Measurements from ENCODE around the gene HEBP1. TPM values are rescaled to one million over a fixed set of nuclear protein-coding genes. Genes with fewer than 3 reads are reported as not detected.

Gene HEBP1
- total and polyA plus RNA-seq, 2 donors from 2014 or later: 66.8 to 142 TPM

GRCh38 chr12:12965836-12966235 is 34.2 kb downstream of the HEBP1 start:
- Histone ChIP-seq H3K36me3 (ENCODE audit: control insufficient read depth in 2 of 3, insufficient read depth in 3 of 3, low read length in 3 of 3) (peaks cover 0 to 10% (median 0%) of the 10 kb centered on the region in 3 donors), H3K4me1 (ENCODE audit: control insufficient read depth in 2 of 3, insufficient read depth in 2 of 3, low read depth in 1 of 3, low read length in 3 of 3) (no peaks in the 10 kb centered on the region), H3K4me3 (ENCODE audit: low read length in 3 of 3) (no peak overlapping the region), H3K9ac (ENCODE audit: low read length in 3 of 3) (no peak overlapping the region), H3K9me3 (ENCODE audit: control insufficient read depth in 2 of 3, insufficient read depth in 1 of 3, low read length in 3 of 3) (no peaks in the 10 kb centered on the region), H3K27ac (ENCODE audit: low read depth in 2 of 2, low read length in 2 of 2) (no peak overlapping the region), H3K27me3 (ENCODE audit: control insufficient read depth, insufficient read depth, low read length) (no peaks in the 10 kb centered on the region)
- intact Hi-C loops (cut with DNase I): no loop called here
- TF ChIP-seq CTCF (IDR thresholded peaks at IDR 0.05; ENCODE audit: borderline replicate concordance, extremely low read depth, insufficient read depth): no peak
- DNase-seq: no peak
- FAIRE-seq: no peak

GRCh38 chr12:12964255-12964654 is 35.8 kb downstream of the HEBP1 start:
- H3K27me3 ChIP-seq (ENCODE audit: control insufficient read depth, insufficient read depth, low read length): no peaks in the 10 kb centered on the region
- no peak for FAIRE-seq

GRCh38 chr12:12960639-12961209 is 39.3 kb downstream of the HEBP1 start:
- no peak for DNase-seq
- no peaks in the 10 kb centered on the region for H3K36me3 ChIP-seq (ENCODE audit: control insufficient read depth in 2 of 3, insufficient read depth in 3 of 3, low read length in 3 of 3)
- no peaks in the 10 kb centered on the region for H3K27me3 ChIP-seq (ENCODE audit: control insufficient read depth, insufficient read depth, low read length)
- no peak overlapping the region for H3K4me3 ChIP-seq (ENCODE audit: low read length in 3 of 3)
- no peaks in the 10 kb centered on the region for H3K4me1 ChIP-seq (ENCODE audit: control insufficient read depth in 2 of 3, insufficient read depth in 2 of 3, low read depth in 1 of 3, low read length in 3 of 3)
- no peaks in the 10 kb centered on the region for H3K9me3 ChIP-seq (ENCODE audit: control insufficient read depth in 2 of 3, insufficient read depth in 1 of 3, low read length in 3 of 3)
- no peak overlapping the region for H3K27ac ChIP-seq (ENCODE audit: low read depth in 2 of 2, low read length in 2 of 2)
- intact Hi-C loops (cut with DNase I): no loop called here
- TF ChIP-seq CTCF (IDR thresholded peaks at IDR 0.05; ENCODE audit: borderline replicate concordance, extremely low read depth, insufficient read depth): no peak
- H3K9ac ChIP-seq (ENCODE audit: low read length in 3 of 3): no peak overlapping the region
- FAIRE-seq: no peak

More at GRCh38 chr12:12964255-12964654, 35.8 kb downstream of the HEBP1 start:
- Histone ChIP-seq H3K9me3 (ENCODE audit: control insufficient read depth in 2 of 3, insufficient read depth in 1 of 3, low read length in 3 of 3) (no peaks in the 10 kb centered on the region), H3K27ac (ENCODE audit: low read depth in 2 of 2, low read length in 2 of 2) (no peak overlapping the region), H3K9ac (ENCODE audit: low read length in 3 of 3) (no peak overlapping the region), H3K4me1 (ENCODE audit: control insufficient read depth in 2 of 3, insufficient read depth in 2 of 3, low read depth in 1 of 3, low read length in 3 of 3) (no peaks in the 10 kb centered on the region), H3K4me3 (ENCODE audit: low read length in 3 of 3) (no peak overlapping the region), H3K36me3 (ENCODE audit: control insufficient read depth in 2 of 3, insufficient read depth in 3 of 3, low read length in 3 of 3) (peaks cover 0 to 7% (median 0%) of the 10 kb centered on the region in 3 donors)
- no peak for TF ChIP-seq CTCF (IDR thresholded peaks at IDR 0.05; ENCODE audit: borderline replicate concordance, extremely low read depth, insufficient read depth)
- no peak for DNase-seq
- intact Hi-C loops (cut with DNase I): no loop called here

- H3K27me3 ChIP-seq (ENCODE audit: control insufficient read depth, insufficient read depth, low read length): no peaks in the 10 kb centered on the region
- no peak for TF ChIP-seq CTCF (IDR thresholded peaks at IDR 0.05; ENCODE audit: borderline replicate concordance, extremely low read depth, insufficient read depth)
Observed at GRCh38 chr12:12958886-12959285, 41.2 kb downstream of the HEBP1 start.

More at GRCh38 chr12:12958886-12959285, 41.2 kb downstream of the HEBP1 start:
- intact Hi-C loops (cut with DNase I): no loop called here
- FAIRE-seq: no peak
- H3K9ac ChIP-seq (ENCODE audit: low read length in 3 of 3): no peak overlapping the region
- H3K4me3 ChIP-seq (ENCODE audit: low read length in 3 of 3): no peak overlapping the region
- H3K36me3 ChIP-seq (ENCODE audit: control insufficient read depth in 2 of 3, insufficient read depth in 3 of 3, low read length in 3 of 3): no peaks in the 10 kb centered on the region
- no peak for DNase-seq
- peaks cover 4 to 7% (median 5%) of the 10 kb centered on the region in 3 donors for H3K4me1 ChIP-seq (ENCODE audit: control insufficient read depth in 2 of 3, insufficient read depth in 2 of 3, low read depth in 1 of 3, low read length in 3 of 3)
- H3K9me3 ChIP-seq (ENCODE audit: control insufficient read depth in 2 of 3, insufficient read depth in 1 of 3, low read length in 3 of 3): no peaks in the 10 kb centered on the region
- H3K27ac ChIP-seq (ENCODE audit: low read depth in 2 of 2, low read length in 2 of 2): no peak overlapping the region
